Activated CD8-positive, alpha-beta memory T cell treated with anti-CD3 and anti-CD28 coated beads, Interleukin-2, amount 50 U/mL, for 24 hours (primary cell): Measurements from ENCODE around the gene RETNLB.

Experiments used
- DNase-seq: peaks from one replicate; pipeline ENCODE4 v3.0.0-alpha.2; 2020; ENCODE audit errors: extremely low read depth

The RETNLB gene, protein sequence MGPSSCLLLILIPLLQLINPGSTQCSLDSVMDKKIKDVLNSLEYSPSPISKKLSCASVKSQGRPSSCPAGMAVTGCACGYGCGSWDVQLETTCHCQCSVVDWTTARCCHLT

DNA sequence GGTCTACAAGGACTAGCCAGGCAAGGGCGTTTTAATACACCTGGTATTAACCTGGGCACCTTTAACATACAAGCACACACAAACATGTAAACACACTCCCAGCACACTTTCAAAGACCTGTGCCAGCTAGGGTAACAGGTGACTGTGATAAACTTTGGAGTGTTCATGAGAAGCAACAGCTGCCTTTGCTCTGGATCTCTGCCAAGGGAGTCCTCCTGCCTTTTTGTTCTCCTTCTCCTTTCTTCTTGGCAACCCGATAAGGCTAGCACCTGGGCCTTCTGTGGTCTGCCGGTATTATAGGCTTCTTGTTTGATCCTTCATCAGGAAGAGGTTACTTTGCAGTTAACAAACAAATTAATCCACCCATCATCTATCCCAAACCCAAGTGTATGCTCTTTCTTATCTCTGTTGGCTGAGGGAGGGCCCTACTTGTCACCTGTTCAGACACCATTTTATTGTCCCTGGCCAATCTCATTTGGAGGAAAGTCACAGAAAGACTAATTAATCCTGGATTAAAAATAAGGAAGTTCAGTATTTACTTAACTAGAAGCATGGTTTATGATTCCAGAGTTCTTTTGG is at the start of gene RETNLB:
Gene RETNLB (minus strand): TSS at position 7 of the 579 bp plus-strand sequence. CDS start 225 bp downstream, outside the sequence.
- no peak for DNase-seq

DNA sequence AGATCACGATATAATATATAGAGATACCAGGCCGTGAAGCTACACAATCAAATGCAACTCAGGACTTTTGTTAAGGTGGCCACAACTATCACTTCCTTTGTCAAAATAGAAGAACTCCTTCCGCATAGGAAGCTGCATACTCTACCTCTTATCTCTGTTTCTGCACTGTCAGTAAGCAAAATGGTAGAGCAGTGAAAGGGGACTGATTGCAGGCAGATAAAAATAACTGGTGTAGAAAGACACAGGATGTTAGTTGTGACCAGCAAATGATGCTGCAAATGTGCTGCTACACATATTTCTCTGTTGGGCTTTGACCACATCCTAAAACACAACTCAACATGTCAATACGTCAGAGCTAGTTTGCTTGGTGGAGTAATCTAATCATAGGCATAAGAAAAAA is 49.1 kb upstream of the RETNLB start:
- no peak for DNase-seq

GRCh38 chr3:108804966-108805365 is 47.8 kb upstream of the RETNLB start:
- DNase-seq: no peak

- DNase-seq: no peak
Observed at GRCh38 chr3:108804437-108804836, 47.2 kb upstream of the RETNLB start.

DNA sequence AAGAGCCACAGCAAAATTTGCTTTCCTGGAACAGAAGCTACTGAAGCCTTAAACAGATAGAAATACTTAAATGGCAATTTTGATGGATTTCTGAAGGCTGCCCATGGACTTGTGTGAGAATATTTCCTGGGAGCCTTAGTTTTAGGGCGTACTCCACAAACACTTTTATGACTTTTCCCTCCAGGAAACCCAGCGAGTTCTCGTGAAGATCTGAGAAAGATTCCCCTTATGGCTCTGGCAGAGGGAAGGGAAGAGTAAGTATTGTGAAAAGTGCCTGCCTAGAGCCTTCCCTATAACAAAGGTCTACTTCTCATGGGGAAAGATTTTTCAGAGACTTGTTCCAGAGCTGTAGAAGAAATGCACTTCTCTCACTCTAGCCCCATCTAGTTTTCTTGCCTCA is 34.3 kb upstream of the RETNLB start:
- DNase-seq: no peak

DNA sequence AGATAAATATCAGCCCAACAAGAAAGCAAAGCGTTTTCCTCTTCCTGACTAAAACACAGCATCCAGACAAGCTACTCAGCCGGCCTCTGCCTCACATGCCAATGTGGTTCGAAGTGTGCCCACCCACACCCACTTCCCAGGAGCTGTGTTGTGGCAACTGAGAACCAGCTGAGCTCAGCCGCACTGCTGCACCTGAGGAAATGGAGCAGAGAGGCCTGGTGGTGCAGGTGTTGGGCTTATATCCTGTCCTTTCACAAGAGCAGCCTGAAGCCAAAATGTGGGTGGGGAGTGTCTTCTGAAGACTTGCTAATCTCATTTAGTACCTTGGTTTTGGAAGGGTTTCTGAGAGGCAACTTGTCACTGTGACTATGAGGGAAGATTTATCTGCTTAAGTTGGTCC is 23.0 kb upstream of the RETNLB start:
- DNase-seq: no peak

GRCh38 chr3:108779496-108779895 is 22.3 kb upstream of the RETNLB start:
- no peak for DNase-seq

DNA sequence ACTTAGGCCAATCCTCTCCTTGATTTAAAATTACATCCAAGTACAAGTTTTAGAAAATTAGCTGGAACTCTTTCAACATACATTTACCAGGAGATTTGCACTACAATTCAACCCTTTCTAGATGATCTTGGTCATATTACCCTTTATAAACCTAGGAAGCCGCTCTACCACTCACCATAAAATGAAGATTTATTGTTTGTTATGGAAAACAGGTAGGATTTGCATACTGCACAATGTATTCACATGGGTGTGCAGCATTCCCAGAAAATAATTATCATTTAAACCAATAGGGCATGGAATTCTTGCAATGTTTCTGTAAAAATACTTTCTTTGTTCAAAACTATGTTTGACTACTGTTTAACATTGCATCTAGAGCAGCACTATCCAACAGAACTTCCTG is 18.4 kb upstream of the RETNLB start:
- no peak for DNase-seq

- DNase-seq: no peak
Observed at GRCh38 chr3:108767253-108767652, 10.0 kb upstream of the RETNLB start.

- no peak for DNase-seq
Observed at GRCh38 chr3:108755686-108756085, 1.5 kb downstream of the RETNLB start.

- DNase-seq: no peak
Observed at GRCh38 chr3:108744762-108745161, 12.4 kb downstream of the RETNLB start.

DNA sequence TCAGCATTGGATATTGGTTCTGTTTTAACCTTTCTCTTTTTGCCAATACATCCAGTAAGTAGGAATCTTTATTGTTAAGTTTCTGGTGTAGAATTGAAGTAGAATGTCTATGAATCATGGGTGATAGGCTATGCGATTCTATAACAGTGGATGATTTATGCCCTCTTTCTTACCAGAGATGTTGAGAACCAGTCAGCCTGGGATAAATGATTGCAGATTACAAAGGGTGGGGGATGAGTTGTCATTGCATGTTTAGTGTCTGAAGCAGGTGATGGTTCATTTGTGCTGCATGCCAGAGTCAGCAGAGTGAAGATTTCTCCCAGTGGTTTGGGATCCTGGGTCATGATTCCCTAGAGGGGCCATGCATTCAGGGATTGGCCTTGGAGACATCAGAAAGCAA is 14.3 kb downstream of the RETNLB start:
- no peak for DNase-seq

GRCh38 chr3:108736821-108737220 is 20.4 kb downstream of the RETNLB start:
- no peak for DNase-seq

GRCh38 chr3:108728934-108729333 is 28.3 kb downstream of the RETNLB start:
- DNase-seq: no peak

DNA sequence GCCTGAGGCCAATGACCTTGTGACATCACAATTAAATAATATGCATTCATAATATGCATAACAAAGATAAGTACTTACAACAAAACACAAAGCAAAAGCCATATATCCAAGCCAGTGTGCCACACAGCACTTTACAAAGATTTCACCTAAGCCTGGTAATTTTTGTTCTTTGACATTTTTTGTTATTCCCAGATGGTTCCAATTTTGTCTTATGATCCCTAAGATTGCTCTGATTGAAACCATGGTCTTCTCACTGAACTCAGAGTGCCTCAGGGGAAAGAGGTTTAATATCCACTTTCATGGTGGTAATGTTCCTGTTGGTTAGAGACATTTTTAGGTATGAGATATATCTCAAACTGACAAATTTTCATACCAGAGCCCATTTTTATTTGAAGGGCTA is 29.1 kb downstream of the RETNLB start:
- no peak for DNase-seq

- DNase-seq: no peak
Observed at GRCh38 chr3:108724101-108724500, 33.1 kb downstream of the RETNLB start.

DNA sequence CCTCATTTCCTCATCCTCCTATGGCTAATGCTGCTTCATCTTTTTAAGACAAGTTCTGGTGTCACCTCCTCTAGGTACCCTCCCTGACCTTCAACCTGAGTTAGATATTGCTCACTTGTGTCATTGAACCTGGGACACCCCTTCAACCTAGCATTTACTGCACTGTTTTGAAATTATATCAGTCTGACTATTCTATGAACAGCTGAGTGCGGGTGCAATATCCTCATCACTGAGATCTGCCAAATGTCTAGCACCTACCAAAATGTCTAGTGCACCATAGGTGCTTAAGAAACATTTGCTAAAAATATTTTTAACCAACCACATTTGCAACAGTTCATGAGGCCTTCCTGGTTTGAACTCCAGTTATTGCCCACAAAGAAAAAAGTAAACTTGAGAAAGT is 34.5 kb downstream of the RETNLB start:
- no peak for DNase-seq

- DNase-seq: no peak
Observed at GRCh38 chr3:108719178-108719806, 37.9 kb downstream of the RETNLB start.

DNA sequence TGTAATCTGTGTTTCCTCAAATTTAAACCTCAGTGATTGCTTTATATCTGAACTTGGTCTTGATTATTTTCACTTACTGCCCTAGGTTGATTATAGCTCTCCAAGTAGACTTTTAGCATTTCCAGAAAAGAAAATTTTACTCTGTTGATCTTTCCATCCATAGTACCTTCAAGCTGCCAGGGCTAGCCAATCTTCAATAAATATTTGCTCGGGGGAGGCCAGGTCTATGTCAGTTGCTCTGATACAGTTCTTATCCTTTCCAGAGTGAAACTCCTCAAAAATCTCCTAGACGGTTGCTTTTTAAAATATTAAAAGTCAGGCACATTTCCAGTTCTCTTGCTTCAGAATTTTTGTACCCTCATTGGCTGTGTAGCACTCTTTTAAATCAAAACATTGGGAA is 38.8 kb downstream of the RETNLB start:
- DNase-seq: no peak

- no peak for DNase-seq
Observed at GRCh38 chr3:108713816-108714215, 43.4 kb downstream of the RETNLB start.

DNA sequence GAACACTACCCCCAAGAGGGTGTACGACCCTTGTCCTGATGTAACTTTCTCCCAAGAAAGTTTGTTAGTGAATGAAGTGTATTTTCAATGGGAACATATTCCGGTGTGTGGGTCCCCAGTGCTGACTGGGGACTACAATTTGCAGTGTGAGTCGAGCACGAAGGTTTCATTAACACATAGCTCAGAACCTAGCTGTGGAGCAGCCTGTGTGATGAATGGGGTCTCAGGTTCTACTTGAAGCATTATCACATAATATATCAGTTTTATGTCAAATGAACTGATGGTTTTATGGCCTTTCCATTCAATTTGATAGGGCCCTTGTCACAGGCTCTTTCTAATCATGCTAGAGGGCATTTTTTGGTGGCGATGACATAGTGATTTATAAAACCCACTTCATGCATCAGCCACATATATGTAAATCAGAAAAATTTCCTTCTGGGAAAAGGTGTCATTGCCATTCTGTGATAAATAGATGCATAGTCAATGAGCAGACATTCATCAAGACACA is 44.1 kb downstream of the RETNLB start:
- no peak for DNase-seq
